DOHH2 (cell line): Measurements from ENCODE around the gene MSLN.

Experiments used
- H3F3A ChIP-seq: fragments of 200-600 bp; sonication (generic), shearing (Covaris generic); 2 replicates; pipeline ENCODE4 v1.6.0; 2016; ENCODE audit warnings: antibody characterized with exemption, mild to moderate bottlenecking; ENCODE audit not compliant: control insufficient read depth, insufficient read depth
- H3K27ac ChIP-seq: fragments of 200-600 bp; sonication (generic); 2 replicates; pipeline ENCODE4 v1.5.1; 2014; ENCODE audit warnings: low read depth, mild to moderate bottlenecking, low read length, moderate library complexity
- H3K27me3 ChIP-seq: fragments of 200-600 bp; sonication (generic); 2 replicates; pipeline ENCODE4 v1.6.1; 2014; ENCODE audit warnings: mild to moderate bottlenecking, low read length, mixed read lengths; ENCODE audit not compliant: control insufficient read depth
- H3K36me3 ChIP-seq: fragments of 200-600 bp; sonication (generic); 2 replicates; pipeline ENCODE4 v1.6.1; 2014; ENCODE audit warnings: mild to moderate bottlenecking, low read length, moderate library complexity, mixed read lengths; ENCODE audit not compliant: control insufficient read depth
- H3K4me1 ChIP-seq: fragments of 200-600 bp; sonication (generic); 2 replicates; pipeline ENCODE4 v1.6.1; 2014; ENCODE audit warnings: mild to moderate bottlenecking, low read length, mixed read lengths; ENCODE audit not compliant: control insufficient read depth
- H3K4me2 ChIP-seq: fragments of 200-600 bp; sonication (generic); 2 replicates; pipeline ENCODE4 v1.6.0; 2014; ENCODE audit warnings: mild to moderate bottlenecking, low read length, moderate library complexity
- H3K4me3 ChIP-seq: fragments of 200-600 bp; sonication (generic); 2 replicates; pipeline ENCODE4 v1.5.1; 2014; ENCODE audit warnings: mild to moderate bottlenecking, low read length, mixed read lengths
- H3K79me2 ChIP-seq: fragments of 200-600 bp; sonication (generic); 2 replicates; pipeline ENCODE4 v1.6.1; 2014; ENCODE audit warnings: mild to moderate bottlenecking, low read length, mixed read lengths; ENCODE audit not compliant: control insufficient read depth
- H3K9me2 ChIP-seq: fragments of 200-600 bp; sonication (generic); replicated peaks from 2 replicates; pipeline ENCODE4 v1.6.1; 2014; ENCODE audit warnings: mild to moderate bottlenecking, low read length, mixed read lengths; ENCODE audit not compliant: control insufficient read depth
- H3K9me3 ChIP-seq: fragments of 200-600 bp; sonication (generic); 2 replicates; pipeline ENCODE4 v1.6.1; 2014; ENCODE audit warnings: antibody characterized with exemption, low read length, mixed read lengths; ENCODE audit not compliant: control insufficient read depth, insufficient read depth
- H4K20me1 ChIP-seq: fragments of 200-600 bp; sonication (generic); 2 replicates; pipeline ENCODE4 v1.6.0; 2014; ENCODE audit warnings: low read depth, mild to moderate bottlenecking, antibody characterized with exemption, low read length, moderate library complexity; ENCODE audit not compliant: control insufficient read depth, insufficient read depth
- CTCF ChIP-seq: fragments of 200-600 bp; sonication (generic); IDR thresholded peaks from one replicate; pipeline ENCODE4 v1.5.1; 2014; ENCODE audit warnings: antibody characterized with exemption, mild to moderate bottlenecking, low read depth, low read length; ENCODE audit not compliant: poor library complexity, severe bottlenecking
- EZH2phosphoT487 ChIP-seq: fragments of 200-600 bp; sonication (generic); IDR thresholded peaks from 2 replicates; pipeline ENCODE4 v1.6.1; 2017; ENCODE audit warnings: borderline replicate concordance, mild to moderate bottlenecking, antibody characterized with exemption, low read length, moderate library complexity, mixed read lengths

MSLN gene

GRCh38 chr16:817001-817906, 56.7 kb downstream of the MSLN start:
- Histone ChIP-seq H3F3A (no peaks in the 10 kb centered on the region), H3K4me2 (no peak overlapping the region), H3K4me3 (no peak overlapping the region), H4K20me1 (no peaks in the 10 kb centered on the region), H3K4me1 (peaks cover 14% of the 10 kb centered on the region), H3K27ac (no peak overlapping the region), H3K36me3 (no peaks in the 10 kb centered on the region), H3K27me3 (peaks cover 18% of the 10 kb centered on the region), H3K9me2 (no peaks in the 10 kb centered on the region), H3K79me2 (no peaks in the 10 kb centered on the region), H3K9me3 (peaks cover 6% of the 10 kb centered on the region; the same call in 1 of the 2 replicates)
- no peak for TF ChIP-seq EZH2phosphoT487

- H3K4me3 ChIP-seq, result no peak overlapping the region
- peaks cover 13% of the 10 kb centered on the region for H3K27me3 ChIP-seq
- no peaks in the 10 kb centered on the region for H3K36me3 ChIP-seq
- no peak overlapping the region for H3K27ac ChIP-seq
- H3K9me3 ChIP-seq, result peaks cover 6% of the 10 kb centered on the region; the same call in 1 of the 2 replicates
- H3F3A ChIP-seq, result no peaks in the 10 kb centered on the region
- no peaks in the 10 kb centered on the region for H3K79me2 ChIP-seq
- peaks cover 14% of the 10 kb centered on the region for H3K4me1 ChIP-seq
- TF ChIP-seq EZH2phosphoT487 (no peak), CTCF (no peak)
- no peaks in the 10 kb centered on the region for H4K20me1 ChIP-seq
- H3K4me2 ChIP-seq, result no peak overlapping the region
- no peaks in the 10 kb centered on the region for H3K9me2 ChIP-seq
Measured at GRCh38 chr16:818132-818531, 57.6 kb downstream of the MSLN start.
